Stimulated activated naive CD4-positive, alpha-beta T cell (primary cell): ENCODE results near the gene FAM111B.
"Not testable (repeated sequence)": the region's sequence is repeated elsewhere in the genome, so short reads cannot be mapped to it uniquely, and the experiment has no call there.

Experiments
- DNase-seq, 6 experiments: peaks; one replicate each; lab custom pipeline; 2025; lab: John Stamatoyannopoulos, UW

FAM111B gene

DNA sequence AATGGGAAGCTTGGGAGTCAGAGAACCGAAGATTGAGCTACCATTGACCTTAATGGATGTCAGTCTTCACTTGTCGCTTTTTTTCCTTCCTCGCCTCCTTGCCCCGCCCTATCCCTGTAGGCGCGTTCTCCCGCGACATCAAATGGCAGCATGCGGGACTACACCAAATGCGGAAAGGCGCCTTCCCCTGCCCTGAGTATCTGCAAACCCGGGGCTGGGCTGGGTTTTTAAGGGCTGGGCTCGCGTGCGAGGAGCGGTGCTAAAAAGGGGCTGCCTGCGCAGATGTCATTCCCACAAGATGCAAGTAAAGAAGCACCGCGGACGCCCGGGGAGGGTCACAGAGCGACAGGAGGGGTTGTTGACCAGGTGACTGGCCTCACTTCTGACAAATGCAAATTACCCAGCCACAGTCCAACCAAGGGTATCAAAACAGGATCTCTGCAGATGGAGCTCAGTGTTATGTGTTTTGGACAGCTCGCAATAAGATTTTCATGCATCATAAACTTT is 4.7 kb upstream of the FAM111B start:
- peak in 4 of 6 experiments; percentile 2 to 34 (median 21) for DNase-seq

DNA sequence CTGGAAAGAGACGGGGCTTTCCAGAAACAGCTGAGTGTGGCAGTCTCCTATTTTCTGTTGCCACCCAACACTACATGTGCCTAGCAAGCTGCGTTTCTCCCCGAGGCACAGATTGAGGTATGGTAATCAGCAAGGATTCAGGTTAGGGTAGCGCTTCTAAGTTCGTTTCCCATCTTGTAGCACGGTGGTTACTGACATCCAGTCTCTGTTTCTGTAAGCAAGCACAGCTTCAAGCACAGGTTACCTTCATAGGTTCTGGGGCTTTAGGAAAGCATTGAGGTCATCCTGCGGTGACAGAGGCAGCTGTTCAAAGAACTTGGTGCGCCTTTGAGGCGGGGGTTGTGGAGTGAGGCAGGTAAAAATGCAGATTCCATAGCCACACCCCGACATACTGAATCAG is 684 bp downstream of the FAM111B start:
- DNase-seq: peak in 1 of 6 experiments; percentile 41

DNA sequence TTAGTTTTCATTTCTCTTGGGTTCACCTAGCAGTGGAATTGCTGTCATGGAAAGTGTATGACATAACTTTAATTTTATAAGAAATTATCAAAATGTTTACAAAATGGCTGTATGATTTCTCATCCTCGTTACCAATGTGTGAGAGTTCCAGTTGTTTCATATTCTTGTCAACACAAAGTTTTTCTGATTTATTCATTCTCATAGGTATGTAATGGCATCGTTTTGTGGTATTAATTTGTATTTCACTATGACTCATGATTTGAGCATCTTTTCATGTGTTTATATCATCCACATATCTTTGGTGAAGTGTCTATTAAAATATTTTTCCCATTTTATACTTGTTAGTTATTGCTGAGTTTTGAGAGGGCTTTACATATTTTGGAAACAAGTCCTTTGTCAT is 5.5 kb downstream of the FAM111B start:
- no peak for DNase-seq

- no peak for DNase-seq
Measured at GRCh38 chr11:59114344-59114743, 7.3 kb downstream of the FAM111B start.

DNA sequence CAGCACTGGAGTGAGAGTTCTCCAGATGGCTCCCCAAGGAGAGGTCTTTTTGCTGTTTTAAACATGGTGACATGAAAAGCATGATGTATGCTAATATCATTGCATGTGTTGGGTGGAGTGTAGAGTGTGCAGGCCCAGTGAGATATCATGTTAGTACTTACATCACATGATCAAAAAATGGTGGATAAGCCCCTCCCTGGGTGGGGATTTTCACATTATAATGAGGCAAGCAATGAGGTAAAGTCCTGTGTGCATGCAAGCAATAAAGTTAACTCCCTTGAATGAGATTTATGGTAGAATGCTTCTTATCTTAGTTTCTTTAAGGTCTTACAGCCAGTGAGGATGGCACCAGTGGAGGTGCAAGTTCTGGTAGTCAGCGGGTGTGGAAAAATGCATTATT is 8.5 kb downstream of the FAM111B start:
- DNase-seq: no peak

DNA sequence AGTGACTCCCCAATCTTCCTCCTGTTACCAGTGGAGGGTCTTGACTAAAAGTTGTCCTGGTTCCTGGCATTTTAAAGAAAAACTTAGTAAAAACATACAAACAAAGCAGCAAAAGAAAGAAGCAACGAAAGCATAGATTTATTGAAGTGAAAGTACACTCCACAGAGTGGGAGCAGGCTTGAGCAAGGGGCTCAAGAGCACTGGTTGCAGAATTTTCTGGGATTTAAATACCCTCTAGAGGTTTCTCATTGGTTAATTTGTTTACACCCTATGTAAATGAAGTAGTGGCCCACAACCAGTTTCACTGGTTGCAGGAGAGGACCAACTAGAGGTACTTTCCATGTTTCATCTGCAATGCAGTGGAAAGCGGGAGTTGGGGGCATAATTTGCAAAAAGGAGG is 10.7 kb downstream of the FAM111B start:
- DNase-seq: no peak

DNA sequence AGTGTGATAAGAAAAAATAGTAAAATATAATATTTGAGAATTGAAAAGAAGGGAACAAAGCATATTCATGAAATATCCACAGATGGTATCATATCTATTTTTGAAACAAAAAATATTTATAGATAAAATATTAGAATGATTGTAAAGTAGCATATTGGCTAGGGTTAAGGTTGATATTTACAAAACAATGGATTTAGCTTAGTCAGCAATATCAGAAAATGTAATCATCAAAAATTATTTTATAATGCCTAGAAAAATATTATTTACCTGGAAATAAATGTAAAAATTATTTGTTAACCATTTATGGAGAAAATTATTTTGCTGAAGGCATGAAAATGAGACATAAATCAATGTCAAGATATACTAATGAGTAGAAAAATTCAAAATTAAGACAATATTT is 12.8 kb downstream of the FAM111B start:
- no peak for DNase-seq

DNA sequence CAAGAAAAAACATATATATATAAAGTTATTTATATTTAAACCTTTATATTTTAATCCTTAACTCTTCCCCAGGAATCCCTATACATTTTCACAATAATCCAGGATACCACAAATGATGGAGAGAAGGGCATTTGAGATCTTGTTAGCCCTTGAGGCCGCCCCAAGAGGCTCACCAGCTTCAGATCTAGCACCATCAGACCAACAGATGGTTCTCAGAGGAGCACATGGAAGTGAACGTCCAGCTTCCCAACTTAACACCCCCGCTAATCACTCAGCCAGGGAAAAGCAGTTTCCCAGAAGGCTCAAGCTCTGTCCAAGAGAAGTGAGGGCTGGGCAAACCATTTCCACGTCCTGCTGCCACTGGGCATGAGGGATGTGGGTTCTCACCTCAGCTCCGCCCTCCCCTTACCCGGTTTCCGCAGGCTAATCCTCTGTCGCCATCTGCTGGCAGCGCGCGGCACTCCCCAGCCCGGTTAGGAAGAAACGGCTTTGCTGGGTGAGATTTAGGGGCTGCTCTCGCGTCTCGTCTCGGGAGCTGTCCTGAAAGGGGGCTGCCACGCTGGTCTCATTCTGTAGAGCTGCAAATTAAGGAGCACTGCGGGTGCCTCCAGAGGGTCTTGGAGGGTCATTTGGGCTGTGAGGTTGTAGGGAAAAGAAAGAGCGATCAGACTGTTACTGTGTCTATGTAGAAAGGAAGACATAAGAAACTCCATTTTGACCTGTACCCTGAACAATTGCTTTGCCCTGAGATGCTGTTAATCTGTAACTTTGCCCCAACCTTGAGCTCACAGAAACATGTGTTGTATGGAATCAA is 28.8 kb downstream of the FAM111B start:
- DNase-seq: peak; percentile 68 to 89 (median 80)

- DNase-seq: not testable (repeated sequence)
Measured at GRCh38 chr11:59136551-59136950, 29.5 kb downstream of the FAM111B start.

- DNase-seq: no peak
Measured at GRCh38 chr11:59137190-59137589, 30.2 kb downstream of the FAM111B start.

DNA sequence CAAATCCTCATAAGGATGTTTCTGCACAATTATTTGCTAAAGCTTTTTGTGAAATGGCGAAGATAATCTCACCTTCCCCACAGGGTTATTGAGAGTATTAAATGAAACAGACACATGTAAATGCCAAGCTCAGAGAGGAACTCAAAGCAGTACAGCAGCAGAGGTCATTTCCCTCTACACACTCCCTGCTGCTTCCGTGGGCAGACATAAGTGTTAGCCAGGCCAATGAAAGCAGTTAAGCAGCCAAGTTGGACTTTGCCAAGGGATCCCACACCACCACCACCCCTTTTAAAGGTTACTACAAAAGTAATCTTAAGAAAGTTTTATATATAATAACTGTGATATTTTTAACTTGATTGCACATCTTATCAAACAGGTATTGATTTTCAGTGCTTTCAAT is 31.6 kb downstream of the FAM111B start:
- DNase-seq: no peak

- no peak for DNase-seq
Measured at GRCh38 chr11:59141191-59141590, 34.2 kb downstream of the FAM111B start.

DNA sequence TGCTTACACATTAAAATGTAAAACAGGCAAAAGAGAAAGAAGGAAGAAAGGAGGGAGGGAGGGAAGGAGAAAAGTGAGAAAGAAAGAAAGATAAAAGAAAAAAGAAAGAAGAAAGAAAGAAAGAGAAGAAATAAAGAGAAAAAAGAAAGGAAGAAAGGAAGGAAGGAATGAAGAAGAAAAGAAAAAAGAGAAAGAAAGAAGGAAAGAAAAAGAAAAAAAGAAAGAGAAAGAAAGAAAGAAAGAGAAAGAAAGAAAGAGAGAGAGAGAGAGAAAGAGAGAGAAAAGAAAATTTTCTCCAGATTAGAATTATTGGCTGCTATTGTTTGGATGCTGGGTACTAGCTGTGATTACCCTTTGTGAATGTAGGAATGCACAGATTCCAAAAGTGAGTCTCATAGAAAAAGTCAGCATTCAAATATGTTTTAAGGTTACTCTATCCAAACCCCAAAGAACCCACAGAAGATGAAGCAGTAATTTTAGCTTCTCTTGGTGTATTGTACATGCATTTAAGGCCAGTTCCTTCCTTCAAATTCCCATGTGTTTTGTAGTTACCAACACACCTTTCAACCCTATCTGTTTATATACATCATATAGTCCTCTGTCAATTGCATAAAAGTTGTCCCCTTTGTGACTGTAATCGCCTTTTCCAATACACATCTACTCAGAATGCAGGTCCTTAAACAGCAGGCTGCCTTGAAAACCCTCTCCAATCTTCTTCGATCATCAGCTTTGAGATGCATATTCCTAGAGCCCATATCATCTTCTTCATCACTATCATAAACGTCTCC is 34.8 kb downstream of the FAM111B start:
- DNase-seq: peak in 1 of 6 experiments; percentile 32

GRCh38 chr11:59142530-59143507 is 35.8 kb downstream of the FAM111B start, which contains the start of gene FAM111A:
TSS of gene FAM111A (plus strand) at chr11:59142856. CDS start at chr11:59148873, 6,017 bp downstream.
- DNase-seq: peak; percentile 83 to 96 (median 89)

DNA sequence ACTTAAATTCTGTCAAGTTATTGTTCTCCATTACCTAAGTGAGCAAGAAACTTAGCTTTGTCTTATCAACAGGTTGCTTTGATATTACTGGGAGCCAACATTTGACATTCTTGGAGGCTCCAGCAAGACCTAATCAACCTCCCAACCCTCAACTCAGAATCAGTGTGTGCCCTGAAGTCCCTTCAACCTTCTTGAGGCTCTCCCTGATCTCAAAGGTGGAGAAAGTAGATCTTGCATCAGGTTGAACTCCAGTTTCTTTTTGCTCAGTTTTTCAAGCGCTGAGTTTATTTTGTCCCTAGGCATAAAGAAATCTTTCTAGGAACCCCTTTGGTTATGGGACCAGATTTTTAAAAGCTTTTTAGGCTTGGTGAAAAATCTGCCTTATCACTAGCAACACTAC is 37.1 kb downstream of the FAM111B start:
- DNase-seq: no peak

DNA sequence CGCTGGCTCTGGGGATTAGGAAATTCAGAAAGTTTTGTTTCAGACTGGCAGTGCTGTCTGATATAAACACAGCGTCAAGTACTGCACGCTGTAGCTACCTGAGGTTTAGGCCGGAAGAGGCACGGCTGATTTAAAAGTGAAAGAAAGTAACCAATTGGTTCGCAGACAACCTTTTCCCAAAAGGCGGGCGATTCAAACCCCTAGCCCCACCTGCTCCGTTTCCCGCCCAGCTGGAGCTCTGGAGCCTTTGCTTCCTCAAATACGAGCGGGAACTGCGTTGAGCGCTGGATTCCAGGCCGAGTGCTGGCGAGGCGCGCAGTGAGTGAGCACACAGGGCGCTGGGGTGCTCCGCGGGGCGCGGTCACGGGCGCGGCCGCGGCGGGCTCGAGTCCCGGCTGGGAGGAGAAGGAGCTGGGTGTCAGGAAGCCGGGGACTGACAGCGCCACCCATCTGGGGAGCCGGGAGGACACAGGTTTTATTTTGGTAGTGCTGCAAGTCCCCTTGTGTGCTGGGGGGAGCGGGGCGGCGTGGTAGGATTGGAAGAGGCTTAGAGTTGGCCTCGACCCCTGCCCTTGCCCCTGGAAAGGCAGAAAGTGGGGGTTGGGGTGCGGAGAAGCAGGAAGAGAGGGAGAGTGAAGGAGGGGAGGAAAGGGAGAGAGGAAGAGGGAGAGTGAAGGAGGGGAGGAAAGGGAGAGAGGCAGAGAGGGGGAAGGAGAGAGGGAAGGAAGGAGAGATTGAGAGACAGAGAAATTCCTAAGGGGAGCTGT is 37.7 kb downstream of the FAM111B start:
- peak; percentile 47 to 80 (median 66) for DNase-seq

- no peak for DNase-seq
Measured at GRCh38 chr11:59145534-59145933, 38.5 kb downstream of the FAM111B start.

DNA sequence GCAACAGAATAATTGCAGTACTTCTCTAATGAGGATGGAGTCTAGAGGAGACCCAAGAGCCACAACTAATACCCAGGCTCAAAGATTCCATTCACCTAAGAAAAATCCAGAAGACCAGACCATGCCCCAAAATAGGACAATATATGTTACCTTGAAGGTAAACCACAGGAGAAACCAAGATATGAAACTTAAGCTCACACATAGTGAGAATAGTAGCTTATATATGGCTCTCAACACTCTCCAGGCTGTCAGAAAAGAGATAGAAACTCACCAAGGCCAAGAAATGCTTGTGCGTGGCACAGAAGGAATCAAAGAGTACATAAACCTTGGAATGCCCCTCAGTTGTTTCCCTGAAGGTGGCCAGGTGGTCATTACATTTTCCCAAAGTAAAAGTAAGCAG is 44.7 kb downstream of the FAM111B start:
- DNase-seq: no peak

GRCh38 chr11:59152312-59152951 is 45.4 kb downstream of the FAM111B start:
- DNase-seq: no peak

DNA sequence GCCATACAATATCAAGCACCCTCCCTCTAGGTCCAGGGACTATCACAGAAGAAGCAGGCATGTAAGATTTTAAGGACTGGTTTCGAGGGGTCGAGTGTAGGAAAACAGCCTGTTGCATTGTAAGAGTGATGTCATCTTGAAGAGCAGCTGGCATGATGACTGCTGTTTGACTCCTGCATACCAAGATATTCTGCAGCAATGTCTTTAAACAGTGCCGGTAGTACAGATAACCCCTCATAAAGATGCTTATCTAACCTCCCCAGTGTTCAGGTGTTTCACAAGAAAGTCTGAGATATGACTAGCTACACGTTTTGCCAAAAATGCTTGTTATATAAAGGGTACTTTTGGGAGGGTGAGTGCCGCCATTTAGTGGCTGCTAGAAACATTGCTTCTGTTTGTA is 47.6 kb downstream of the FAM111B start:
- DNase-seq: no peak
